NB4 (cell line): Measurements from ENCODE around the gene SERPINA6.

Experiments
- CTCF ChIP-seq: IDR thresholded peaks from one replicate; pipeline ENCODE4 v1.5.1; 2012; ENCODE audit warnings: low read depth, low read length
- MAX ChIP-seq: IDR thresholded peaks from 2 replicates; pipeline ENCODE4 v1.6.1; 2011; ENCODE audit warnings: low read depth, low read length
- MYC ChIP-seq: IDR thresholded peaks from 2 replicates; pipeline ENCODE4 v1.6.1; 2011; ENCODE audit warnings: low read depth, low read length
- POLR2A ChIP-seq: IDR thresholded peaks from 2 replicates; pipeline ENCODE4 v1.6.1; 2011; ENCODE audit warnings: mild to moderate bottlenecking; ENCODE audit not compliant: insufficient read length; ENCODE audit errors: extremely low read depth

- TF ChIP-seq CTCF = no peak
- TF ChIP-seq MYC = no peak
- no peak for TF ChIP-seq POLR2A
- TF ChIP-seq MAX = no peak
Observed at GRCh38 chr14:94314890-94315289, 8.2 kb downstream of the SERPINA6 start.
